Activated naive CD8-positive, alpha-beta T cell (primary cell): ENCODE data around the gene PTMS.
A peak's percentile ranks its signal among the peaks of the same experiment; 100 is the strongest.
"Not testable (repeated sequence)": the region's sequence is repeated elsewhere in the genome, so short reads cannot be mapped to it uniquely, and the experiment has no call there.

Source experiments
- H3K27ac Mint-ChIP-seq: one replicate; pipeline ENCODE4 v1.8.0; 2021; ENCODE audit warnings: mixed read lengths
- H3K27me3 Mint-ChIP-seq: one replicate; pipeline ENCODE4 v1.8.0; 2021; ENCODE audit warnings: mixed read lengths
- H3K36me3 Mint-ChIP-seq: one replicate; pipeline ENCODE4 v1.8.0; 2021; ENCODE audit warnings: mixed read lengths
- H3K4me1 Mint-ChIP-seq: one replicate; pipeline ENCODE4 v1.8.0; 2021; ENCODE audit warnings: low read depth, mixed read lengths
- H3K4me3 Mint-ChIP-seq: one replicate; pipeline ENCODE4 v1.8.0; 2021; ENCODE audit warnings: mild to moderate bottlenecking, mixed read lengths
- H3K9me3 Mint-ChIP-seq: one replicate; pipeline ENCODE4 v1.8.0; 2021; ENCODE audit warnings: low read depth, mixed read lengths

The PTMS gene

GRCh38 chr12:6765634-6766581, at the start of gene PTMS:
TSS of gene PTMS (plus strand) at chr12:6766363. CDS start at chr12:6766706, 343 bp downstream.
- Mint-ChIP-seq H3K4me3 (peak within 1 kb of the TSS; percentile 87), H3K27ac (no peak within 1 kb of the TSS), H3K27me3 (peaks cover 16% of the 10 kb centered on the region)

DNA sequence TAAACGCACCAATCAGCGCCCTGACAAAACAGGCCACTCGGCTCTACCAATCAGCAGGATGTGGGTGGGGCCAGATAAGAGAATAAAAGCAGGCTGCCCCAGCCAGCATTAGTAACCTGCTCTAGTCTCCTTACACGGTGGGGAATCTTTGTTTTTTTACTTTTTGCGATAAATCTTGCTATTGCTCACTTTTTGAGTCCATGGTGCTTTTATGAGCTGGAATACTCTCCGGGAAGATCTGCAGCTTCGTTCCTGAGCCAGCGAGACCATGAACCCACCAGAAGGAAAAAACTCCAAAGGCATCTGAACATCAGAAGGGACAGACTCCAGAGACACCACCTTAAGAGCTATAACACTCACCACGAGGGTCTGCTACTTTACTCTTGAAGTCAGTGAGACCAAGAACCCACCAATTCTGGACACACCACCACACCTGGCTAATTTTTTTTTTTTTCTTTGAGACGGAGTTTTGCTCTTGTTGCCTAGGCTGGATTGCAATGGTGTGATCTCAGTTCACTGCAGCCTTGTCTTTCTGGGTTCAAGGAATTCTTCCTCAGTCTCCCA, 49.2 kb upstream of the PTMS start:
- H3K27me3 Mint-ChIP-seq: peaks cover 2% of the 10 kb centered on the region
- H3K4me1 Mint-ChIP-seq: no peaks in the 10 kb centered on the region
- no peak overlapping the region for H3K4me3 Mint-ChIP-seq
- no peaks in the 10 kb centered on the region for H3K9me3 Mint-ChIP-seq
- H3K36me3 Mint-ChIP-seq: no peaks in the 10 kb centered on the region
- H3K27ac Mint-ChIP-seq: no peak overlapping the region

More at GRCh38 chr12:6765634-6766581, at the start of gene PTMS:
- Mint-ChIP-seq H3K4me1 (peaks cover 24% of the 10 kb centered on the region), H3K9me3 (no peaks in the 10 kb centered on the region), H3K36me3 (peaks cover 3% of the 10 kb centered on the region)

- Mint-ChIP-seq H3K36me3 (peaks cover 2% of the 10 kb centered on the region), H3K9me3 (no peaks in the 10 kb centered on the region), H3K4me3 (peak overlapping the region; percentile 50), H3K27ac (peak overlapping the region; percentile 28), H3K27me3 (no peaks in the 10 kb centered on the region), H3K4me1 (peaks cover 24% of the 10 kb centered on the region)
These were observed 43.3 kb upstream of the PTMS start for GRCh38 chr12:6722863-6723262.

DNA sequence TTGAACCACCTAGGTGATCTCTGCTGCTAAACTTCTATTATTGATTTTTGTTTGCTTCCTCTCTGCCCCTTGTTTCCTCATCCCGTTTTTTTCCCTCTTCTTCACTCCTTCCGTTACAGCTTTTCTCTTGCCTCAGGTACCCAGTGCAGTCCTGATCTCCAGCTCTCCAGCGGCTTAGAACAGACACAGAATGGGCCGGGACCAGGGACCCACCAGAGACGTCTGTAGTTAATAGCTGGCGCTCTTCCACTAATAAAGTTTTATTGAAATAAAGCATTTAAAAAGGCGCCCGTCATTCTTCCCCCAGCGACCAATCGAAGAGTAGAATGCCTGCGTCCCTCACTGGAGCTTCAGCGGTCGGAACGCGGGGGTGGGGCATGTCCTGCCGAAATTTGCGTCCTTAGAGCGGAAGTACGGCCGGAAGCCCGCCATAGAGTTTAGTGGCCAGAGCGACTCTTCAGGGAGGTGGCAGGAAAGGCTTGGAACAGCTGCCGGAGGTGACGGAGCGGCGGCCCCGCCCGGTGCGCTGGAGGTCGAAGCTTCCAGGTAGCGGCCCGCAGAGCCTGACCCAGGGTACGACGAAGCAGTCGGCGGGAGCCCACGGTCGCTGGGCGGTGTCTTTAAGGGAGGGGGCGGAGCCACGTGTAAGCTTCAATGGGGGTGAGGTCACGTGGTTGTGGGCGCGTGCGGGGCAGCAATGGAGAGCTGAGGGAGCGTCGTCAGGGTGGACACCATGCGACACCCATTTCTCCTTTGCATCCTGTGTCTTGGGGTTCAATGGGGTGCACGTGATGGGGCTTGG, 42.4 kb upstream of the PTMS start, which contains the start of gene COPS7A:
TSS of gene COPS7A (plus strand) at position 440 of the 802 bp plus-strand sequence. CDS start 611 bp downstream, outside the sequence.
- Mint-ChIP-seq H3K9me3 (no peaks in the 10 kb centered on the region), H3K27me3 (no peaks in the 10 kb centered on the region)

DNA sequence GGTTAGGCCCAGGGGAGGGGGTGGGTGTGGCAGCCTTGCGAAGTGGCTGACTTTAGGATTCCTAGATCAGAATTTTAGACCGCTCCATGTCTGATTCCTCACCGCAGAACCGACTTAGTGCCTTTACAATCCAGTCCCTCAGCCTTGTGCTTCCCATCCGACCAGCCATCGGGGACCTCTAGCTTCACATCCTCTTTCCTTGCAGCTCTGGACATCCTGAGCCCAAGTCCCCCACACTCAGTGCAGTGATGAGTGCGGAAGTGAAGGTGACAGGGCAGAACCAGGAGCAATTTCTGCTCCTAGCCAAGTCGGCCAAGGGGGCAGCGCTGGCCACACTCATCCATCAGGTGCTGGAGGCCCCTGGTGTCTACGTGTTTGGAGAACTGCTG, 41.8 kb upstream of the PTMS start:
- H3K36me3 Mint-ChIP-seq: peaks cover 5% of the 10 kb centered on the region
- H3K4me1 Mint-ChIP-seq: peaks cover 24% of the 10 kb centered on the region
- H3K27ac Mint-ChIP-seq: peak overlapping the region; percentile 95
- peak overlapping the region; percentile 94 for H3K4me3 Mint-ChIP-seq
- no peaks in the 10 kb centered on the region for H3K9me3 Mint-ChIP-seq
- no peaks in the 10 kb centered on the region for H3K27me3 Mint-ChIP-seq

More for the DNA sequence above, 42.4 kb upstream of the PTMS start, which contains the start of gene COPS7A:
- Mint-ChIP-seq H3K27ac (peak within 1 kb of the TSS; percentile 95), H3K4me3 (peak within 1 kb of the TSS; percentile 94), H3K36me3 (peaks cover 5% of the 10 kb centered on the region), H3K4me1 (peaks cover 24% of the 10 kb centered on the region)

DNA sequence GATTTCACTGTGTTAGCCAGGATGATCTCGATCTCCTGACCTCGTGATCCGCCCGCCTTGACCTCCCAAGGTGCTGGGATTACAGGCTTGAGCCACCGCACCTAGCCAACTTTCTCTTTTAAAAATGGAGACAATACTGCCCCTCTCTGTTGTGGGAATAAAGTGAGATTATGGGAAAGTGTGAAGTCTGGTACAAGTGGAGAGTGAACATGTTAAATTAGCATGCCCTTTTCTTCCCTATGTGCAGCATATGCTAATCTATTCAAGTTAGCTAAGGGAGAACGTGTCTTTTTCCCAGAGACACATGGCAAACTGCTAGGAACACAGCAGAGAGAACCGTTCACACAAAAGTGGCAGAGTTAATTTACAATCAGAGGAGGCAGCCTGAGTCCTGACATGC, 40.8 kb upstream of the PTMS start:
- peak overlapping the region; percentile 94 for H3K4me3 Mint-ChIP-seq
- peaks cover 24% of the 10 kb centered on the region for H3K4me1 Mint-ChIP-seq
- H3K27ac Mint-ChIP-seq: no peak overlapping the region
- H3K9me3 Mint-ChIP-seq: no peaks in the 10 kb centered on the region
- H3K27me3 Mint-ChIP-seq: no peaks in the 10 kb centered on the region
- peaks cover 9% of the 10 kb centered on the region for H3K36me3 Mint-ChIP-seq

GRCh38 chr12:6729186-6729585, 37.0 kb upstream of the PTMS start:
- no peaks in the 10 kb centered on the region for H3K9me3 Mint-ChIP-seq
- H3K27me3 Mint-ChIP-seq: no peaks in the 10 kb centered on the region
- peaks cover 12% of the 10 kb centered on the region for H3K4me1 Mint-ChIP-seq
- H3K36me3 Mint-ChIP-seq: peaks cover 16% of the 10 kb centered on the region
- no peak overlapping the region for H3K27ac Mint-ChIP-seq
- H3K4me3 Mint-ChIP-seq: no peak overlapping the region

- H3K4me1 Mint-ChIP-seq: peaks cover 7% of the 10 kb centered on the region
- H3K27me3 Mint-ChIP-seq: no peaks in the 10 kb centered on the region
- H3K4me3 Mint-ChIP-seq: no peak overlapping the region
- no peaks in the 10 kb centered on the region for H3K9me3 Mint-ChIP-seq
- H3K36me3 Mint-ChIP-seq: peaks cover 16% of the 10 kb centered on the region
- no peak overlapping the region for H3K27ac Mint-ChIP-seq
These were observed 36.0 kb upstream of the PTMS start for GRCh38 chr12:6730169-6730568.

DNA sequence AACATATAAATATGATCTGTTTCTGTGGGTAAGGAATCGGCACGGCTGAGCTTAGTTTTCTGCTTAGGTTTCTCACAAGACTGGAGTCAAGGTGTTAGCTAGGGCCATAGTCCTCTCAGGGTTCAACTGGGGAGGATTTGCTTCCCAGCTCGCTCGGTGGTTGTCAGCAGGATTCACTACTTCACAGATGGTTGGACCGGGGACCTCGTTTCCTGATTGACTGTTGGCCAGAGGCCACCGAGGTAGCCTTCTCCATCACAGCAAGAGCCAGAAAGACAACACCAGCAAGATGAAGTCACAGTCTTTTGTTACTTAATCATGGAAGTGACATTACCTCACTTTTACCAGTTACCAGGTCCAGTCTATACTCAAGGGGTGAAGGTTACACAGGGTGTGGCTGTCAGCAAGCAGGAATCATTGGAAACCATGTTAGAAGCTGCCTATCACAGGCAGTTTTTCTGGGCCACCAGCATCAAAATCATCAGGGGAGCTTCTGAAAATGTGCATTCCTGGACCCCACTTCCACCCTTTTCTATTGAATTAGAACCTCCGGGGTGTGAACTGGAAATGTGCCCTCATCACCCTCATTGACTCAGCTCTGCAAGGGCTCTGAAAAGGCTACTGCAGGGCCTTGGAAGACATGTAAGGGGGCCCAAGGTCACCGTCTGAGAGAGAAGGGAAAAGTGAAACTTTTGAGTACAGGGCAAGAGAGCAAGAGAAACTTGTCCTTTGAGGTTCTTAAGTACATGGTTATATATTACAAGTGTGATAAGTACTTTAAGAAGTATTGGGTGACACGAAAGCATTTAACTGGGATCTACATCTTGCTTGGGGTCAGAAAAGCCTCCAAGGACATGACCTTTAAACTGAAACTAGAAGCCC, 31.4 kb upstream of the PTMS start:
- Mint-ChIP-seq H3K27ac (no peak overlapping the region), H3K27me3 (no peaks in the 10 kb centered on the region), H3K4me3 (no peak overlapping the region), H3K36me3 (peaks cover 12% of the 10 kb centered on the region), H3K4me1 (peaks cover 6% of the 10 kb centered on the region), H3K9me3 (no peaks in the 10 kb centered on the region)

DNA sequence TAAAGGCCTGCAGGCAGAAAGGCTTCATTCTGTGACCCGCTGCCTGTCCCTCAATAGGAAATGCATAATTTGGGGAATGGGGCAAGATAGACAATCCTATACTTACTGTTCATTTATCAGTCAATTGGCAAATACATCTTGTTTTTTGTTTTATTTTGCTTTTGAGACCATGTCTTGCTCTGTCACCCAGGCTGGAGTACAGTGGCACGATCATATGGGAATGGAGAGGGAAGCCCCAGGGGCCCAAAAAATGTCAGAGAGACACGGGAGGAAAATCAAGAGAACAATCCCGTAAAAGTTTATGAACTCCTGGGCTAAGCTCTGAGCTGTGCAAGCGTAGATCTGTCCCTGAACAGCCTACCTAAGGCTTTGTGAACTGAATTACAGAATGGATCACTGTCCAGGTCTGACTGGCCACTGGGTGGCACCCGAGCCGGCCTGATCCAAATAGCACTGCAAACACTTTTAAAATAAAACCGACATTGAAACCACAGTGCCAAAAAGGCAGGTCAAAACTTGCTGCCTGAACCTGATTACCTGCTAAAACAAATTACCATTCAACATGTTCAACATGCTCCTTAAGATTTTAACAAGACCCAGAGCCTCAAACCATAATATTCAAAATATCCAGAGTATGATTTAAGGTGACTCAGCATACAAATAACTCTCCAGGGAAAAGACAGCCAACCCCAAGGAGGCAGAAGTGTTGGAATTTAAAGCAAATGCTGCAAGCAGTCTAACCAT, 30.5 kb upstream of the PTMS start:
- H3K4me1 Mint-ChIP-seq: peaks cover 6% of the 10 kb centered on the region
- peaks cover 9% of the 10 kb centered on the region for H3K36me3 Mint-ChIP-seq
- no peaks in the 10 kb centered on the region for H3K9me3 Mint-ChIP-seq
- no peak overlapping the region for H3K4me3 Mint-ChIP-seq
- peak overlapping the region; percentile 34 for H3K27ac Mint-ChIP-seq
- no peaks in the 10 kb centered on the region for H3K27me3 Mint-ChIP-seq

- H3K36me3 Mint-ChIP-seq: peaks cover 3% of the 10 kb centered on the region
- no peak overlapping the region for H3K4me3 Mint-ChIP-seq
- no peaks in the 10 kb centered on the region for H3K9me3 Mint-ChIP-seq
- no peak overlapping the region for H3K27ac Mint-ChIP-seq
- H3K4me1 Mint-ChIP-seq: peaks cover 6% of the 10 kb centered on the region
- H3K27me3 Mint-ChIP-seq: no peaks in the 10 kb centered on the region
These were observed 29.4 kb upstream of the PTMS start for GRCh38 chr12:6736754-6737153.

DNA sequence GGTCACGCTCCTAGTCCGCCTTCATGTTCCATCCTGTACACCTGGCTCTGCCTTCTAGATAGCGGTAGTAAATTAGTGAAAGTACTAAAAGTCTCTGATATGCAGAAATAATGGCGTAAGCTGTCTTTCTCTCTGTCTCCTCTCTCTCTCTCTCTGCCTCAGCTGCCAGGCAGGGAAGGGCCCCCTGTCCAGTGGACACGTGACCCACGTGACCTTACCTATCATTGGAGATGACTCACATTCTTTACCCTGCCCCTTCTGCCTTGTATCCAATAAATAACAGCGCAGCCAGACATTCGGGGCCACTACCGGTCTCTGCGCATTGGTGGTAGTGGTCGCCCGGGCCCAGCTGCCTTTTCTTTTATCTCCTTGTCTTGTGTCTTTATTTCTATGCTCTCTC, 24.1 kb upstream of the PTMS start:
- H3K27ac Mint-ChIP-seq, H3K9me3 Mint-ChIP-seq, H3K27me3 Mint-ChIP-seq, H3K4me3 Mint-ChIP-seq, H3K36me3 Mint-ChIP-seq: not testable (repeated sequence)
- H3K4me1 Mint-ChIP-seq: peaks cover 23% of the 10 kb centered on the region

- H3K36me3 Mint-ChIP-seq: peaks cover 4% of the 10 kb centered on the region
- H3K4me1 Mint-ChIP-seq: peaks cover 23% of the 10 kb centered on the region
- no peaks in the 10 kb centered on the region for H3K9me3 Mint-ChIP-seq
- peak overlapping the region; percentile 88 for H3K27ac Mint-ChIP-seq
- H3K27me3 Mint-ChIP-seq: no peaks in the 10 kb centered on the region
- no peak overlapping the region for H3K4me3 Mint-ChIP-seq
These were observed 23.3 kb upstream of the PTMS start for GRCh38 chr12:6742834-6743233.
